PC-9 (cell line): ENCODE measurements around the gene HOOK1. TPM values are rescaled to one million over a fixed set of nuclear protein-coding genes. Genes with fewer than 3 reads are reported as not detected.

Experiments
- BruUV-seq: library from RNA; stranded (reverse); fragments of 400-500 nt; replicated peaks from 2 replicates; lab custom pipeline; 2021; lab: Mats Ljungman, UMichigan
- CTCF ChIA-PET: fragments of 300-600 bp; sonication (Branson Sonifier 250); formaldehyde crosslinking; loops from one replicate; lab custom pipeline; 2022; ENCODE audit warnings: antibody characterized with exemption; lab: Charles Lee
- POLR2A ChIA-PET: fragments of 300-600 bp; sonication (Branson Sonifier 250); formaldehyde crosslinking; loops from one replicate; lab custom pipeline; 2022; ENCODE audit warnings: antibody characterized with exemption; ENCODE audit not compliant: unreplicated experiment; lab: Charles Lee
- DNase-seq, 2 experiments: peaks; one replicate each; pipeline versions ENCODE4 v3.0.0 to v3.0.0-alpha.2; 2015 to 2022; ENCODE audit warnings: mixed read lengths in 1 of 2
- H2AFZ ChIP-seq: fragments of 200-600 bp; sonication (generic); 2 replicates; pipeline ENCODE4 v1.8.1; 2017; ENCODE audit warnings: antibody characterized with exemption
- H3F3A ChIP-seq: fragments of 200-600 bp; sonication (generic); 2 replicates; pipeline ENCODE4 v1.8.1; 2017; ENCODE audit warnings: antibody characterized with exemption, mild to moderate bottlenecking, low read depth; ENCODE audit not compliant: insufficient read depth
- H3K27ac ChIP-seq: fragments of 200-600 bp; sonication (generic); 2 replicates; pipeline ENCODE4 v1.6.1; 2016; ENCODE audit warnings: mixed run types
- H3K27me3 ChIP-seq: fragments of 200-600 bp; sonication (generic); 2 replicates; pipeline ENCODE4 v1.6.1; 2016; ENCODE audit warnings: low read depth, mixed run types; ENCODE audit not compliant: insufficient read depth
- H3K36me3 ChIP-seq: fragments of 200-600 bp; sonication (generic); 2 replicates; pipeline ENCODE4 v1.6.1; 2016; ENCODE audit warnings: low read depth, mixed run types
- H3K4me1 ChIP-seq: fragments of 200-600 bp; sonication (generic); replicated peaks from 2 replicates; pipeline ENCODE4 v1.6.1; 2016; ENCODE audit warnings: mixed run types; ENCODE audit not compliant: insufficient read depth
- H3K4me2 ChIP-seq: fragments of 200-600 bp; sonication (generic); 2 replicates; pipeline ENCODE4 v1.6.1; 2017; ENCODE audit warnings: mixed run types
- H3K4me3 ChIP-seq: fragments of 200-600 bp; sonication (generic); 2 replicates; pipeline ENCODE4 v1.6.1; 2016; ENCODE audit warnings: mixed run types
- H3K79me2 ChIP-seq: fragments of 200-600 bp; sonication (generic); 2 replicates; pipeline ENCODE4 v1.6.1; 2017; ENCODE audit warnings: low read depth, mixed run types
- H3K9me2 ChIP-seq: fragments of 200-600 bp; sonication (generic); 2 replicates; pipeline ENCODE4 v1.8.1; 2017; ENCODE audit warnings: mild to moderate bottlenecking; ENCODE audit not compliant: insufficient read depth
- H3K9me3 ChIP-seq: fragments of 200-600 bp; sonication (generic); 2 replicates; pipeline ENCODE4 v1.8.1; 2016; ENCODE audit warnings: low read depth; ENCODE audit not compliant: insufficient read depth
- H4K20me1 ChIP-seq: fragments of 200-600 bp; sonication (generic); 2 replicates; pipeline ENCODE4 v1.8.1; 2017; ENCODE audit not compliant: insufficient read depth
- CTCF ChIP-seq: fragments of 200-600 bp; sonication (generic); conservative IDR thresholded peaks from 2 replicates; pipeline ENCODE4 v1.6.1; 2017; ENCODE audit warnings: mixed run types, antibody characterized with exemption, mild to moderate bottlenecking, moderate library complexity
- EZH2 ChIP-seq: fragments of 200-600 bp; sonication (generic); IDR thresholded peaks from 2 replicates; pipeline ENCODE4 v1.8.0; 2017; ENCODE audit warnings: antibody characterized with exemption, low read depth
- intact Hi-C: fragments of 100-400 bp; cut with micrococcal nuclease; formaldehyde crosslinking; loops from one replicate; pipeline ENCODE4 v1.10.0; 2022; ENCODE audit not compliant: unreplicated experiment
- total RNA-seq: library from RNA; stranded (reverse); gene quantifications from 2 replicates; pipeline ENCODE4 v1.2.3, GENCODE V29; 2021

HOOK1 gene
- total RNA-seq, 1 experiment from 2014 or later: 23.7 TPM

GRCh38 chr1:59771361-59771760 is 43.4 kb upstream of the HOOK1 start:
- H2AFZ ChIP-seq: no peak overlapping the region
- TF ChIP-seq EZH2: no peak
- TF ChIP-seq CTCF: no peak
- no peak overlapping the region for H3K4me2 ChIP-seq
- no TSS peak for BruUV-seq
- no peak overlapping the region for H3K27ac ChIP-seq
- H3K4me3 ChIP-seq: no peak overlapping the region
- no peaks in the 10 kb centered on the region; the same call in 1 of the 2 replicates for H3K9me2 ChIP-seq
- intact Hi-C loops: no loop called here
- H3K79me2 ChIP-seq: no peaks in the 10 kb centered on the region
- H3K9me3 ChIP-seq: no peaks in the 10 kb centered on the region
- no peaks in the 10 kb centered on the region for H3K27me3 ChIP-seq
- no peaks in the 10 kb centered on the region for H3K36me3 ChIP-seq
- ChIA-PET CTCF (no interaction called here), POLR2A (no interaction called here)
- no peaks in the 10 kb centered on the region for H3K4me1 ChIP-seq
- no peak for DNase-seq
- no peaks in the 10 kb centered on the region for H4K20me1 ChIP-seq
- no peaks in the 10 kb centered on the region for H3F3A ChIP-seq

- ChIA-PET CTCF (no interaction called here), POLR2A (no interaction called here)
- Histone ChIP-seq H4K20me1 (no peaks in the 10 kb centered on the region), H2AFZ (no peak overlapping the region), H3K9me2 (no peaks in the 10 kb centered on the region; the same call in 1 of the 2 replicates), H3K27ac (no peak overlapping the region), H3K36me3 (no peaks in the 10 kb centered on the region), H3K79me2 (no peaks in the 10 kb centered on the region), H3K9me3 (no peaks in the 10 kb centered on the region), H3K27me3 (no peaks in the 10 kb centered on the region), H3K4me1 (no peaks in the 10 kb centered on the region), H3K4me2 (no peak overlapping the region), H3K4me3 (no peak overlapping the region), H3F3A (no peaks in the 10 kb centered on the region)
- intact Hi-C loops: no loop called here
- no peak for DNase-seq
- TF ChIP-seq EZH2: no peak
- TF ChIP-seq CTCF: no peak
- no TSS peak for BruUV-seq
Observed at GRCh38 chr1:59775480-59775879, 39.3 kb upstream of the HOOK1 start.

GRCh38 chr1:59776960-59777852 is 37.5 kb upstream of the HOOK1 start:
- Histone ChIP-seq H3K27ac (no peak overlapping the region), H3K36me3 (no peaks in the 10 kb centered on the region), H3K79me2 (no peaks in the 10 kb centered on the region), H2AFZ (no peak overlapping the region; the same call in 1 of the 2 replicates), H4K20me1 (no peaks in the 10 kb centered on the region), H3F3A (no peaks in the 10 kb centered on the region), H3K9me2 (no peaks in the 10 kb centered on the region), H3K27me3 (no peaks in the 10 kb centered on the region), H3K4me2 (no peak overlapping the region), H3K9me3 (no peaks in the 10 kb centered on the region), H3K4me1 (no peaks in the 10 kb centered on the region), H3K4me3 (no peak overlapping the region)
- ChIA-PET CTCF (no interaction called here), POLR2A (no interaction called here)
- no peak for TF ChIP-seq EZH2
- TF ChIP-seq CTCF: no peak
- no TSS peak for BruUV-seq
- intact Hi-C loops: no loop called here
- DNase-seq: no peak
